Panc1 (cell line): ENCODE measurements around the gene DOCK4. TPM values are rescaled to one million over a fixed set of nuclear protein-coding genes. Genes with fewer than 3 reads are reported as not detected.

Experiments
- ATAC-seq: fragments of 200-7000 bp; cut with Tn5 transposase; 2 replicates; pipeline ENCODE4 v1.9.1; 2020; ENCODE audit warnings: mild to moderate bottlenecking, moderate library complexity
- BruUV-seq: library from RNA; stranded (reverse); fragments of 400-500 nt; replicated peaks from 2 replicates; lab custom pipeline; 2021; lab: Mats Ljungman, UMichigan
- CTCF ChIA-PET: fragments of 300-600 bp; sonication (Branson Sonifier 250); formaldehyde crosslinking; loops from one replicate; lab custom pipeline; 2022; ENCODE audit warnings: antibody characterized with exemption; lab: Charles Lee
- POLR2A ChIA-PET: fragments of 300-600 bp; sonication (Branson Sonifier 250); formaldehyde crosslinking; loops from one replicate; lab custom pipeline; 2022; ENCODE audit warnings: antibody characterized with exemption; lab: Charles Lee
- DNase-seq: peaks from one replicate; pipeline ENCODE4 v3.0.0-alpha.2; 2010; ENCODE audit warnings: low read depth, low spot score
- H3K27ac ChIP-seq: 2 replicates; pipeline ENCODE4 v1.5.1; 2011; ENCODE audit warnings: mild to moderate bottlenecking, low read length, inconsistent platforms
- H3K27me3 ChIP-seq: fragments of 200-500 bp; sonication (Bioruptor generic); 2 replicates; pipeline ENCODE4 v1.6.0; 2014; ENCODE audit warnings: low read length, inconsistent platforms; ENCODE audit not compliant: control insufficient read depth, insufficient read depth
- H3K36me3 ChIP-seq: fragments of 200-500 bp; sonication (Bioruptor generic); 2 replicates; pipeline ENCODE4 v1.5.1; 2014; ENCODE audit warnings: inconsistent platforms, mild to moderate bottlenecking, low read length, moderate library complexity; ENCODE audit not compliant: control insufficient read depth, insufficient read depth
- H3K4me1 ChIP-seq: 2 replicates; pipeline ENCODE4 v1.5.1; 2011; ENCODE audit warnings: inconsistent platforms, mild to moderate bottlenecking, low read length, moderate library complexity; ENCODE audit not compliant: control insufficient read depth, insufficient read depth
- H3K4me3 ChIP-seq, 2 experiments: 2 replicates each; pipeline ENCODE4 v1.5.1; 2011 to 2012; ENCODE audit warnings: low read depth in 2 of 2, low read length in 2 of 2, mild to moderate bottlenecking in 2 of 2, inconsistent platforms in 1 of 2, moderate library complexity in 1 of 2
- H3K9me3 ChIP-seq: fragments of 200-500 bp; sonication (Bioruptor generic); 2 replicates; pipeline ENCODE4 v1.5.1; 2014; ENCODE audit warnings: low read depth, mild to moderate bottlenecking, inconsistent platforms, low read length, moderate library complexity; ENCODE audit not compliant: control insufficient read depth, insufficient read depth
- CTCF ChIP-seq: fragments of 450-650 bp; IDR thresholded peaks from 2 replicates; pipeline ENCODE4 v1.5.1; 2017; ENCODE audit warnings: mild to moderate bottlenecking
- POLR2AphosphoS5 ChIP-seq: IDR thresholded peaks from 2 replicates; pipeline ENCODE4 v1.6.1; 2012; ENCODE audit warnings: mild to moderate bottlenecking, low read depth, low read length, moderate library complexity
- REST ChIP-seq, 2 experiments: IDR thresholded peaks; 2 replicates each; pipeline ENCODE4 v1.6.1; 2011 to 2012; ENCODE audit warnings: low read depth in 2 of 2, control low read depth in 1 of 2, low read length in 1 of 2, mild to moderate bottlenecking in 1 of 2, moderate library complexity in 1 of 2; ENCODE audit not compliant: insufficient read depth in 1 of 2
- SIN3A ChIP-seq: IDR thresholded peaks from 2 replicates; pipeline ENCODE4 v1.6.1; 2012; ENCODE audit warnings: low read depth, mild to moderate bottlenecking, low read length, moderate library complexity, borderline replicate concordance; ENCODE audit not compliant: insufficient read depth
- TCF7L2 ChIP-seq: IDR thresholded peaks from 2 replicates; pipeline ENCODE4 v1.6.1; 2011; ENCODE audit warnings: mild to moderate bottlenecking, low read depth, low read length, inconsistent platforms
- in situ Hi-C: cut with HindIII; loops from 2 replicates; pipeline ENCODE4 v1.10.0; 2016; ENCODE audit warnings: low sequenced_read_pairs, low pct_unique_long_range_greater_than_20kb
- intact Hi-C: fragments of 100-400 bp; cut with micrococcal nuclease; formaldehyde crosslinking; loops from one replicate; pipeline ENCODE4 v1.10.0; 2022; ENCODE audit not compliant: unreplicated experiment
- total RNA-seq: library from RNA; stranded (reverse); gene quantifications from one replicate; pipeline ENCODE4 v1.2.1, GENCODE V29; 2021; ENCODE audit not compliant: unreplicated experiment

The DOCK4 gene
- total RNA-seq, 1 experiment from 2014 or later: 10.8 TPM

GRCh38 chr7:112162142-112162766 lies 43.9 kb downstream of the DOCK4 start:
- no peak for TF ChIP-seq SIN3A
- TF ChIP-seq CTCF: no peak
- H3K9me3 ChIP-seq: no peaks in the 10 kb centered on the region
- H3K4me3 ChIP-seq: no peak overlapping the region
- POLR2A ChIA-PET: no interaction called here
- H3K27ac ChIP-seq: no peak overlapping the region
- CTCF ChIA-PET: no interaction called here
- in situ Hi-C loops: no loop called here
- DNase-seq: no peak
- no peaks in the 10 kb centered on the region for H3K27me3 ChIP-seq
- 0 out of 2 replicates have a peak, but pooled peaks have one; percentile 39 for ATAC-seq
- BruUV-seq: no TSS peak
- H3K36me3 ChIP-seq: no peaks in the 10 kb centered on the region
- peaks cover 11% of the 10 kb centered on the region for H3K4me1 ChIP-seq
- intact Hi-C loops: no loop called here

- no peaks in the 10 kb centered on the region for H3K36me3 ChIP-seq
- BruUV-seq: no TSS peak
- ATAC-seq: no peak
- H3K9me3 ChIP-seq: no peaks in the 10 kb centered on the region
- no peak for TF ChIP-seq TCF7L2
- TF ChIP-seq REST (IDR thresholded peaks at IDR 0.05; ENCODE audit: insufficient read depth in 1 of 2, low read depth in 2 of 2, low read length in 1 of 2): no peak
- no peak for TF ChIP-seq POLR2AphosphoS5
- TF ChIP-seq SIN3A: no peak
- TF ChIP-seq CTCF: no peak
- H3K27me3 ChIP-seq: no peaks in the 10 kb centered on the region
- H3K4me1 ChIP-seq: peaks cover 11% of the 10 kb centered on the region
- H3K4me3 ChIP-seq: no peak overlapping the region
- DNase-seq: no peak
- POLR2A ChIA-PET: no interaction called here
- CTCF ChIA-PET: no interaction called here
- intact Hi-C loops: no loop called here
- H3K27ac ChIP-seq: no peak overlapping the region
- in situ Hi-C loops: no loop called here
Measured at GRCh38 chr7:112161253-112162141, 44.7 kb downstream of the DOCK4 start.
